Measurements from ENCODE around the gene PAK4. TPM values are rescaled to one million over a fixed set of nuclear protein-coding genes. Genes with fewer than 3 reads are reported as not detected.

PAK4 gene
- polyA plus RNA-seq, 1 of the 3 experiments (the other 2 are of a cell fraction) = 36.4 TPM

DNA sequence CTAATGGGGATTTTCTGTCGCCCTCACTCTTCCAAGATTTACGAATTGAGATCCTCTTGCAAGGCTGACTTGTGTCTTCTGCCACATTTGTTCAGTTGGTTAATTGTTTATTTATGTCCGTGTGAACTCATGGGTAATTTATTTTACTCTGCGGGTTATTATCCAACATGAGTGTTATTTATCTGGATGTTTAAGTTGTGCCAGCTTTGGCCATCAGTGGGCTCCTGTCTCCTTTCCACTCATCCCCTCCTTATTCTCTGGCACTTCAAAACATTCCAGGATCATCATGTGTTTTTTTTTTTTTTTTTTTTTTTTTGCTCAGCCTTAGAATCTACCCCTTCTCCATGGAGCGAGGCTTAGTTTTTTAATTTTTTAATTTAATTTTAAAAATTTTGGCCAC lies 22.4 kb upstream of the PAK4 start:
- CTCF ChIA-PET = interaction anchor here (0.7 to 1.6 kb wide), 4 partner anchors 9 to 224 kb away, joined by 3 to 5 read pairs (median 3); no protein-coding TSS in a partner anchor
- no peak for TF ChIP-seq RXRA (IDR thresholded peaks at IDR 0.05; ENCODE audit: borderline replicate concordance, low read depth)
- TF ChIP-seq TCF12 (IDR thresholded peaks at IDR 0.05) = no peak
- no peak for TF ChIP-seq RCOR1 (IDR thresholded peaks at IDR 0.05; ENCODE audit: low read length)
- TF ChIP-seq, protein P1, sequence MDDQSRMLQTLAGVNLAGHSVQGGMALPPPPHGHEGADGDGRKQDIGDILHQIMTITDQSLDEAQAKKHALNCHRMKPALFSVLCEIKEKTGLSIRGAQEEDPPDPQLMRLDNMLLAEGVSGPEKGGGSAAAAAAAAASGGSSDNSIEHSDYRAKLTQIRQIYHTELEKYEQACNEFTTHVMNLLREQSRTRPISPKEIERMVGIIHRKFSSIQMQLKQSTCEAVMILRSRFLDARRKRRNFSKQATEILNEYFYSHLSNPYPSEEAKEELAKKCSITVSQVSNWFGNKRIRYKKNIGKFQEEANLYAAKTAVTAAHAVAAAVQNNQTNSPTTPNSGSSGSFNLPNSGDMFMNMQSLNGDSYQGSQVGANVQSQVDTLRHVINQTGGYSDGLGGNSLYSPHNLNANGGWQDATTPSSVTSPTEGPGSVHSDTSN (IDR thresholded peaks at IDR 0.05) = no peak
- TF ChIP-seq NRF1 (IDR thresholded peaks at IDR 0.05; ENCODE audit: low read depth, low read length) = no peak
- no peak for TF ChIP-seq SIN3A (IDR thresholded peaks at IDR 0.05; ENCODE audit: borderline replicate concordance, low read depth, low read length)
- no peak for TF ChIP-seq RFX5 (IDR thresholded peaks at IDR 0.05; ENCODE audit: low read length)
- TF ChIP-seq USF1 (IDR thresholded peaks at IDR 0.05; ENCODE audit: borderline replicate concordance, low read depth) = no peak
- no peak for TF ChIP-seq JUND (IDR thresholded peaks at IDR 0.05)
- no peak for TF ChIP-seq EZH2phosphoT487 (IDR thresholded peaks at IDR 0.05; ENCODE audit: borderline replicate concordance, low read depth)
- no peak for DNase-seq
- Histone ChIP-seq H3K27ac (ENCODE audit: low read depth in 2 of 2, low read length in 1 of 2) (no peak overlapping the region), H3K79me2 (ENCODE audit: insufficient read depth) (no peaks in the 10 kb centered on the region), H3K9me2 (no peaks in the 10 kb centered on the region), H3K4me2 (no peak overlapping the region), H3K9ac (no peak overlapping the region), H3K27me3 (ENCODE audit: insufficient read depth) (no peaks in the 10 kb centered on the region), H3K36me3 (replicated peaks in 1 of 2; ENCODE audit: control insufficient read depth in 1 of 2, insufficient read depth in 2 of 2, low read length in 1 of 2) (no peaks in the 10 kb centered on the region), H4K20me1 (ENCODE audit: insufficient read depth) (no peaks in the 10 kb centered on the region), H3K4me1 (ENCODE audit: control insufficient read depth in 1 of 2, insufficient read depth in 2 of 2, low read depth in 1 of 2, low read length in 1 of 2) (peaks cover 0 to 3% of the 10 kb centered on the region in 2 experiments; a peak in 1 of 4 replicates), H3K4me3 (ENCODE audit: low read depth in 2 of 2, low read length in 1 of 2) (no peak overlapping the region), H3F3A (replicated peaks; ENCODE audit: insufficient read depth) (peaks cover 10% of the 10 kb centered on the region), H2AFZ (ENCODE audit: low read depth) (no peak overlapping the region), H3K9me3 (no peaks in the 10 kb centered on the region)
- POLR2A ChIA-PET = no interaction called here
- 71% methylated on average over 5 of the region's 5 CpGs for WGBS (ENCODE audit: low lambda C conversion rate)

DNA sequence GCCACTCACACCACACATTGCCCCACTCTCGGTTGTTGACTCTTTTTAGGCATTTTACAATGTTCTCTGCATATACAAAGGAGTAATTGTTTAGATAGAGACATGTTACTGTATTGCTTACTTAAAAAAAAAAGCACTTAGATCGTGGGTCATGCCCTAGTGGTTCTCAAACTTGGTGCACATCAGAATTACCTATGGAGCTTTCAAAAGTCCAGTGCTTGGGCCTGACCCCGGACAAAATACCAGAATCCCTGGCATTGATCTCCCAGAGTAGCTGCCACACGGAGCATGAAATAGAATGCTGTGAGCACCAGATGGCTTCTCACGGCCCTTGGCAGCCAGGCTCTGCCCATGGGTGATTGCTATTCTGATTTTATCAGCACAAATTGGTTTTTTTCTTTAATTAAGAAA lies 21.4 kb upstream of the PAK4 start:
- 78% methylated on average over 5 of the region's 5 CpGs for WGBS (ENCODE audit: low lambda C conversion rate)

More for the DNA sequence above, 21.4 kb upstream of the PAK4 start:
- TF ChIP-seq RXRA (IDR thresholded peaks at IDR 0.05; ENCODE audit: borderline replicate concordance, low read depth) (no peak), GATA2 (CRISPR knock-in tag; IDR thresholded peaks at IDR 0.05) (peak; percentile 62), NFIC (IDR thresholded peaks at IDR 0.05; ENCODE audit: borderline replicate concordance) (no peak), MEF2A (IDR thresholded peaks at IDR 0.05; ENCODE audit: borderline replicate concordance, low read depth) (no peak), SMC3 (IDR thresholded peaks at IDR 0.05; ENCODE audit: low read depth, low read length) (no peak), RAD21 (IDR thresholded peaks at IDR 0.05; ENCODE audit: low read length) (no peak)
- peak; percentile 58 for DNase-seq
- ChIA-PET CTCF (interaction anchor here (0.6 to 1.6 kb wide), 4 partner anchors 8 to 223 kb away, joined by 3 to 5 read pairs (median 4); no protein-coding TSS in a partner anchor), POLR2A (no interaction called here)
- no peaks in the 10 kb centered on the region for H3K79me2 ChIP-seq (ENCODE audit: insufficient read depth)
- H3K9me2 ChIP-seq = no peaks in the 10 kb centered on the region
- no peak overlapping the region for H3K4me3 ChIP-seq (ENCODE audit: low read depth in 2 of 2, low read length in 1 of 2)
- no peak overlapping the region for H3K4me2 ChIP-seq
- H3K27me3 ChIP-seq (ENCODE audit: insufficient read depth) = no peaks in the 10 kb centered on the region
- H3F3A ChIP-seq (replicated peaks; ENCODE audit: insufficient read depth) = peaks cover 10% of the 10 kb centered on the region
- H4K20me1 ChIP-seq (ENCODE audit: insufficient read depth) = no peaks in the 10 kb centered on the region
- H2AFZ ChIP-seq (ENCODE audit: low read depth) = no peak overlapping the region
- H3K36me3 ChIP-seq (replicated peaks in 1 of 2; ENCODE audit: control insufficient read depth in 1 of 2, insufficient read depth in 2 of 2, low read length in 1 of 2) = no peaks in the 10 kb centered on the region
- no peak overlapping the region for H3K27ac ChIP-seq (ENCODE audit: low read depth in 2 of 2, low read length in 1 of 2)
- H3K9me3 ChIP-seq = no peaks in the 10 kb centered on the region
- no peak overlapping the region for H3K9ac ChIP-seq
- H3K4me1 ChIP-seq (ENCODE audit: control insufficient read depth in 1 of 2, insufficient read depth in 2 of 2, low read depth in 1 of 2, low read length in 1 of 2) = peaks cover 0 to 3% of the 10 kb centered on the region in 2 experiments; a peak in 1 of 4 replicates
